NB4 (cell line): ENCODE results near the gene CDC42BPA.

Source experiments
- CTCF ChIP-seq: IDR thresholded peaks from one replicate; pipeline ENCODE4 v1.5.1; 2012; ENCODE audit warnings: low read depth, low read length
- MAX ChIP-seq: IDR thresholded peaks from 2 replicates; pipeline ENCODE4 v1.6.1; 2011; ENCODE audit warnings: low read depth, low read length

DNA sequence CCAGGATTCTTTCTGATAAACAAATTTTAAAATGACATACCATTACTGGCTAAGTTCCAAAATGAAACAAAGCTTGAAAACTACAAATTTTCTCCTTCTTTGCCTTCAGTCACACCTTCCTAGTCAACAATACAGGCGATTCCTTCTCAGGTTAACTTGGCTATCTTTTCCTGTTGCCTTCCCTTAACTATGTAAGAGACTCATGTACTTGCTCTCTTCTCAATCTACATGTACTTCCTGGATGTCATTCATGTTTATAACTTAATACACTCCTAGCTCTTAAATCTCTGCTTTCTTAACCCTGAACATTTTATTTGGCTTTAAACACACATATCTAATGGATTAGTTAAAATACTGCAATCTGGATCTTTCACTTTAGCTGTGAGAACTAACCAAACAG is 281.2 kb downstream of the CDC42BPA start:
- no peak for TF ChIP-seq CTCF
- TF ChIP-seq MAX = no peak
